ENCODE data around the gene PRDM16. TPM values are rescaled to one million over a fixed set of nuclear protein-coding genes. Genes with fewer than 3 reads are reported as not detected.

PRDM16 gene
- total and polyA plus RNA-seq, 2 of the 8 experiments (the other 6 are each of a cell fraction or from before 2014, with no cell fraction given), result 0.39 to 0.43 TPM

GRCh38 chr1:3316340-3316943, 247.4 kb downstream of the PRDM16 start:
- 84% methylated on average over 8 of the region's 8 CpGs; no CpG with 5 or more reads in 1 of the 2 experiments for WGBS, 2 experiments (ENCODE audit: extremely low coverage in 1 of 2, insufficient coverage in 1 of 2, insufficient read length in 1 of 2, insufficient replicate concordance in 2 of 2, low coverage in 1 of 2, low lambda C conversion rate in 2 of 2, missing lambda C conversion rate in 1 of 2)
- CTCF ChIA-PET (ENCODE audit: partially characterized antibody), result interaction anchor here (1.0 kb wide), 1 partner anchor 257 kb away, joined by 3 read pairs; no protein-coding TSS in a partner anchor
- H4K20me1 ChIP-seq (replicated peaks in 1 of 2; ENCODE audit: control insufficient read depth in 1 of 2, insufficient read depth in 2 of 2, low read length in 2 of 2), result peaks cover 0 to 4% of the 10 kb centered on the region in 2 experiments

More at GRCh38 chr1:3316340-3316943, 247.4 kb downstream of the PRDM16 start:
- peak overlapping the region; percentile 34 for H4K91ac ChIP-seq (replicated peaks; ENCODE audit: insufficient read length, low read length)
- H3K18ac ChIP-seq (ENCODE audit: extremely low read depth, low read length), result no peak overlapping the region; the same call in 1 of the 2 replicates
- H2BK20ac ChIP-seq (ENCODE audit: low read length), result no peak overlapping the region
- H3K4me2 ChIP-seq (ENCODE audit: insufficient read depth in 1 of 2, low read depth in 2 of 2, low read length in 2 of 2), result no peak overlapping the region; a peak in 1 of 4 replicates
- H2AK5ac ChIP-seq (ENCODE audit: low read depth, low read length), result peak overlapping the region; percentile 32; the same call in 1 of the 2 replicates
- no peak overlapping the region for H3K9ac ChIP-seq (replicated peaks in 1 of 4; ENCODE audit: extremely low read depth in 1 of 4, low read depth in 3 of 4, low read length in 3 of 4)
- H3K4ac ChIP-seq (replicated peaks; ENCODE audit: insufficient read length, low read depth, low read length), result peak overlapping the region; percentile 21
- peak overlapping the region; percentile 78; the same call in 1 of the 2 replicates for H2BK12ac ChIP-seq (ENCODE audit: low read depth, low read length)
- H3K4me3 ChIP-seq (ENCODE audit: extremely low read depth in 1 of 4, insufficient read depth in 2 of 4, low read depth in 3 of 4, low read length in 4 of 4), result no peak overlapping the region
- no peak overlapping the region for H4K5ac ChIP-seq (ENCODE audit: insufficient read length, low read depth, low read length)
- no peak overlapping the region for H3K56ac ChIP-seq (replicated peaks; ENCODE audit: insufficient read length, low read depth, low read length)
- H2AFZ ChIP-seq (ENCODE audit: low read length), result no peak overlapping the region
- TF ChIP-seq RAD21 (IDR thresholded peaks at IDR 0.05 in 1 of 2, conservative IDR thresholded peaks at IDR 0.05 in 1 of 2; ENCODE audit: low read depth in 2 of 2, low read length in 2 of 2) (no peak), RBBP5 (IDR thresholded peaks at IDR 0.05; ENCODE audit: borderline replicate concordance, low read depth, low read length) (no peak), TCF12 (IDR thresholded peaks at IDR 0.05; ENCODE audit: low read depth, low read length) (no peak), CHD2 (IDR thresholded peaks at IDR 0.05; ENCODE audit: low read length) (no peak), CTBP2 (IDR thresholded peaks at IDR 0.05; ENCODE audit: borderline replicate concordance, insufficient read depth, insufficient read length, low read length) (no peak), EP300 (IDR thresholded peaks at IDR 0.05; ENCODE audit: borderline replicate concordance in 1 of 2, low read depth in 2 of 2, low read length in 2 of 2) (no peak), MAX (IDR thresholded peaks at IDR 0.05) (no peak)
- no peak overlapping the region for H3K14ac ChIP-seq (ENCODE audit: insufficient read length)
- no peaks in the 10 kb centered on the region for H3K36me3 ChIP-seq (ENCODE audit: control insufficient read depth in 2 of 4, insufficient read depth in 4 of 4, low read length in 3 of 4)
- no peaks in the 10 kb centered on the region for H3K79me2 ChIP-seq (ENCODE audit: control insufficient read depth in 1 of 2, insufficient read depth in 2 of 2, low read length in 2 of 2)
- no peak overlapping the region; the same call in 1 of the 2 replicates for H4K8ac ChIP-seq (ENCODE audit: extremely low read depth, insufficient read depth, low read length)
- H3K27me3 ChIP-seq (replicated peaks in 1 of 4; ENCODE audit: control insufficient read depth in 3 of 4, extremely low read depth in 1 of 4, insufficient read depth in 3 of 4, low read length in 3 of 4), result peaks cover 0 to 41% (median 25%) of the 10 kb centered on the region in 4 experiments; a peak in 4 of 7 replicates
- no peaks in the 10 kb centered on the region for H3K9me3 ChIP-seq (ENCODE audit: insufficient read depth in 2 of 2, low read depth in 1 of 2, low read length in 1 of 2)
- no peak overlapping the region for H3K27ac ChIP-seq (ENCODE audit: low read depth, low read length)
- no peak for DNase-seq (ENCODE audit: low read depth in 1 of 2, low spot score in 2 of 2)
- POLR2A ChIA-PET (ENCODE audit: partially characterized antibody), result no interaction called here
- peak overlapping the region; percentile 85 for H2BK15ac ChIP-seq (ENCODE audit: low read length)
- H2BK120ac ChIP-seq (replicated peaks; ENCODE audit: low read depth, low read length), result no peak overlapping the region
- FAIRE-seq, result no peak
- H3K23me2 ChIP-seq (ENCODE audit: low read depth, low read length), result no peaks in the 10 kb centered on the region; the same call in 1 of the 2 replicates
- peaks cover 5 to 25% (median 16%) of the 10 kb centered on the region in 4 experiments for H3K4me1 ChIP-seq (replicated peaks in 1 of 4; ENCODE audit: control insufficient read depth in 3 of 4, insufficient read depth in 4 of 4, low read length in 3 of 4)
- H2BK5ac ChIP-seq (ENCODE audit: low read depth, low read length), result no peak overlapping the region
- H3K23ac ChIP-seq (ENCODE audit: insufficient read length), result no peak overlapping the region
- H3K79me1 ChIP-seq (ENCODE audit: low read depth, low read length), result no peaks in the 10 kb centered on the region

Measured in H1 (cell line).